Medulla oblongata (tissue), 1 donor: ENCODE results near the gene HDAC4.
A peak's percentile ranks its signal among the peaks of the same experiment; 100 is the strongest.

ENCODE experiments used
- DNase-seq: peaks from one replicate; pipeline ENCODE4 v3.0.0-alpha.2; 2015; ENCODE audit errors: extremely low spot score

HDAC4 gene

GRCh38 chr2:239109041-239109927, 291.5 kb downstream of the HDAC4 start:
- DNase-seq = no peak

GRCh38 chr2:239108459-239108858, 292.4 kb downstream of the HDAC4 start:
- no peak for DNase-seq

- no peak for DNase-seq
Measured at GRCh38 chr2:239107936-239108335, 292.9 kb downstream of the HDAC4 start.

GRCh38 chr2:239106966-239107365, 293.9 kb downstream of the HDAC4 start:
- DNase-seq = no peak

- DNase-seq = peak; percentile 87
Measured at GRCh38 chr2:239106314-239106908, 294.4 kb downstream of the HDAC4 start.

GRCh38 chr2:239105234-239105633, 295.6 kb downstream of the HDAC4 start:
- no peak for DNase-seq

GRCh38 chr2:239104800-239105199, 296.0 kb downstream of the HDAC4 start:
- DNase-seq = no peak

GRCh38 chr2:239103125-239104098, 297.4 kb downstream of the HDAC4 start:
- peak; percentile 51 for DNase-seq

GRCh38 chr2:239102266-239102665, 298.6 kb downstream of the HDAC4 start:
- no peak for DNase-seq

GRCh38 chr2:239101807-239102206, 299.0 kb downstream of the HDAC4 start:
- DNase-seq = no peak

- DNase-seq = no peak
Measured at GRCh38 chr2:239101071-239101470, 299.7 kb downstream of the HDAC4 start.

- no peak for DNase-seq
Measured at GRCh38 chr2:239099474-239099873, 301.3 kb downstream of the HDAC4 start.

GRCh38 chr2:239098288-239098970, 302.4 kb downstream of the HDAC4 start:
- DNase-seq = no peak

- DNase-seq = no peak
Measured at GRCh38 chr2:239097428-239097696, 303.5 kb downstream of the HDAC4 start.

GRCh38 chr2:239096676-239097427, 304.0 kb downstream of the HDAC4 start:
- no peak for DNase-seq

GRCh38 chr2:239095460-239096081, 305.2 kb downstream of the HDAC4 start:
- no peak for DNase-seq

- no peak for DNase-seq
Measured at GRCh38 chr2:239094867-239095266, 306.0 kb downstream of the HDAC4 start.

GRCh38 chr2:239093952-239094351, 306.9 kb downstream of the HDAC4 start:
- DNase-seq = no peak

- no peak for DNase-seq
Measured at GRCh38 chr2:239093542-239093941, 307.3 kb downstream of the HDAC4 start.

- no peak for DNase-seq
Measured at GRCh38 chr2:239092571-239093294, 308.1 kb downstream of the HDAC4 start.
